NOMO-1 treated with dmso at 0.1 percent for 144 hours (cell line): ENCODE data around the gene AP3D1.
"Not testable (repeated sequence)": the region's sequence is repeated elsewhere in the genome, so short reads cannot be mapped to it uniquely, and the experiment has no call there.

Source experiments
- DNase-seq: peaks from one replicate; lab custom pipeline; 2025; ENCODE audit not compliant: unreplicated experiment; lab: John Stamatoyannopoulos, UW

AP3D1 gene

DNA sequence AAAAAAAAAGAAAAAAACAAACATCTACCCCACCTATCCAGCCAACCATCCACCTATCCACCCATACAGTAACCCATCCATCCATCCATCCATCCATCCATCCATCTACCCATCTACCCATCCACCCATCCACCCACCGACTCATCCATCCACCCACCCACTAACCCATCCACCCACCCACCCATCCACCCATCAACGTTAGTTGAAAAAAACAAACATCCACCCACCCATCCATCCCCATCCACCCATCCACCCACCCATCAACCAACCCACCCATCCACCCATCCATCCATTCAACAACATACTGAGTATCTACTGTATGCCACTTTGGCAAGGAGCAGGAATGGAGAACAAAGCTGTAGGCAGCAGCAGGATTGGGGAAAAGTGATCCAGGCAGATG lies 6.1 kb upstream of the AP3D1 start:
- DNase-seq: no peak

DNA sequence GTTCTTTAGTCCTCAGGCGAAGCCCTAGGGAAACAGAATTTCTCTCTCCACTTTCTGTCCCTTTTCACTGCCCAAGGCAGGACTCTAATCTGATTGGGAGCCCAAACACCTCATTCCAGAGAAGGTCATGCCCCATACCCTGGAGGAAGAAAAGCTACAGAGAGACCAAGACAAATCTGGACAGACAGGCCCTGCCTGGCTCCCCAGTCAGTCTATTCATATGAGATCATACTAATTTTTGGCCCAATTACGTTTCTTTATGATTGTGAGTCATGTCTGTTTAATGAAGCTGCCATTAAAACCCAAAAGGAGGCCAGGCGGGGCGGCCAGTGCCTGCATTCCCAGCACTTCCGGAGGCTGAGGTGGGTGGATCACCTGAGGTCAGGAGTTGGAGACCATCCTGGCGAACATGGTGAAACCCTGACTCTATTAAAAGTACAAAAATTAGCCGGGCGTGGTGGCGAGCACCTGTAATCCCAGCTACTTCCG lies 3.3 kb upstream of the AP3D1 start:
- no peak for DNase-seq

DNA sequence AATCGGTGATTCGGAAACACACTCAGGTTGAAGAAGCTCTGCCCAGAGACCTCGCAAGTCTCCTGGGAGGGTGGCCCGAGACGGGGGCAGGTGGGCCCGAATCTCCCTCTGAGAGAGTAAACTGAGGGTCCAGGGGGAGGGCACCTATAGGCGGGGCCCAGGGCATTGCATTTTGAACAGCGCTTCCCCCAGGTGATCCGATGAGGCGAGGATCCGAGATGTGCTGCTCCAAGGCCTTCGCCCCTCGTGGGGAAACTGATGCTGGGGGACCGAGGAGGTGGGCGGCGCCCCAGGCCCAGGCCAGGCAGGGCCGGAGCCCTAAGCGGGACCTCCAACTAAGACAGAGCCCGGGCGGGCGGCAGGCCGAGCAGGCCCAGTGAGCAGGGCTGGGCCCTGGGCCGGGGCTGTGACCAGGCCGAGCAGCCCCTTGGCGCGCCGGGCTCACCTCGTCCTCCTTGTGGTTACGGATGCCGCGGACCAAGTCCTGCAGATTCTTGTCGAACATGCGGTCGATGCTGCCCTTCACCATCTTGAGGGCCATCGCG lies 500 bp downstream of the AP3D1 start:
- no peak for DNase-seq

DNA sequence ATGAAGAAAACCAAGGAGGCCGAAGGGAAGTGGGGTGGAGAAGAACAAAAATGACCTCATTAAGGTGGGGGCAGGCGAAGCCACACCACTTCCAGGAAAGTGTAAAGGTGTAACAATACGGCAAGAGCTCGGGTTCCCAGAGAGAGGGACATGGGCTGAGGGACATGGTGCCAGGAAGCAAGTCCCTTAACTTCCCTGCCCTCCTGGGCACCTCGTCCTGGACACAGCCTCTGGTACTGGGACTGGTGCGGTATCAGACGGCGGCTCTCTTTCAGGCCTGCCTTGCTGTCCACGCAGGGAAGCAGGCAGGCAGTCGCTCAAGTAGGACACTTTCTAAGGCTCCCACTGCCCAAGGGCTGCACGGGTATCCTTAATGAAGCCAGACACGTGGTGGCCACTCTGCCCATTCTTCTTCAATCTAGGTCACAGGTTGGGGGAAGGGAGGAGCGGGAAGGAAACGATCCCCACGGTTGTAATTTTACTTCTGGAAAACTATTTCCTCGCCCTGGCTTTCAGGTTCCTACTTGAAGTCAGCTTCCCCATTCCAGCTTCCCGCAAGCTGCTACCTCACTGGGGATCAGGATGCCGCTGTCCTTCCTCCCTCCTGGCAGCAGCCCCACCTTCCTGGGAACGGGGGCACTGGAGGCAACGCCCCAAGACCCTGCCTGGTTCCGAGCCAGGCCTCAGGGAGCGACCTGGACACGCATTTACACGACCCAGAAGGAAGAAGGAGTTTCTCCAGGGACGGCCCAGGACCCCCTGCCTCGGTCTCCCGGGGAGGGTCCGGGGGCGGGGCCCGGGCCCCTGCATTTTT lies 1.2 kb downstream of the AP3D1 start:
- no peak for DNase-seq

DNA sequence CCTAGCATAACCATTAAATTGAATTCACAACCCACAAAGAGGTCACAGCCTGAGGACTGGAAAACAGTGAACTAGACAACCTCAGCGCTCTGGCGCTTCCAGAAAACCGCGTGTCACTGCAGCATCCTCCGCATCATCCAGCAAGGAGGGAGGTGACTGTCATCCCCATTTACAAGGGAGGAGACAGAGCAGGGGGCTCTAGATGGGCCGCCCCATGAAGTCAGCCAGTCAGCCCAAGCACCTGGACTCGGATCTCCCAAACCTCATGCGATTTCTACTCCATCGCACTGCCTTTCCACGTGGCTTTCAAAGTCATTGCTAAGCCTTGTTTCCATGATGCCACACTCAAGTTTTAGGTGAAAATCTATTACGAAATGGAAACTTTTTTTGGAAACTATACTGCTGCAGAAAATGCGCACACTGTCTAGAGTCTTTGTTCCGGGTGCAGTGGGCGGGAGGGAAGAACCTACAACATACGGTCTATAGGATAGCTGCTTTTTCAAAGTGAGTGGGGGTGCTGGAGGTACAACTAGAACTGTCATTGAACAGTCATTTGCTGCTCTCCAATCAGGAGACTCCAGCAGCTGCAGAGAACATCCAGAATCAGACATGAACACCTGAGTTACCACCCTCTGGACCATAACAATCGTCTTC lies 2.8 kb downstream of the AP3D1 start:
- no peak for DNase-seq

DNA sequence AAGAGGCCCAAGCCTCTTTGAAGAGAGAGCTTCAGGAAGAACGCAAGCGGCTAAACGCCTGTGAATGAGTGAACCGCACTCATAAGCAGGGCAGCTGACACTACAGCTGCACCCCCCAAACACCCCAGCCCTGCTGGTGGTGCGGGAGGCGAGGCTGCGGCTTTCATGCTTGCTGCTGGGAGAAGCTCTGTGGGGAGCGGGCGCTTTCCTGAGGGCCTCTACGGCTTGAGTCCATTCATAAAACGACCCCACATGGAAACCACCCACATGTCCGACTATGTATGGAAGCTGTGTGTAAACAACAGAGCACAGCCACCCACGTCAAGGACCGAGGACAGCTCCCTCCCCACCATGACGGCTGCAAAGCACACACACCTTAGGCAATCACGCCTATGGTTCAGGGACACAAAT lies 5.5 kb downstream of the AP3D1 start:
- DNase-seq: no peak

DNA sequence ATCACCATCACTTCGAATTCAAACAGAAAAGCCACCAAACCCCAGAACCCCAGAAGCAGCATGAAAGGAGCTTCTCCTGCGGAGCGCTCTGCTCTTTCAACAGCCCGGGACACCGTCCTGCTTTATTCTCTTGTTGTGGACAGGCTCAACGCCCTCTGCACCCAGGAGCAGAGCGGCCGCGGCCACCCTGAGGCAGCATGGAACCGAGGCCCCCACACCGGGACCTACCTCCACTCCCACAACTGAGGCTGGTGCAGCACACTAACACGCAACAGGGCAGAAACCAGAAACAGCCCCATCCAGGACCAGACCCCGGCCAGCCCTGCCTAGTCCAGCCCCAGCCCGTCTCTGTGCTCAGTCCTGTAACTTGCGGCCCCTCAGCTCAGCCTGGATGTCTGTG lies 7.2 kb downstream of the AP3D1 start:
- DNase-seq: no peak

DNA sequence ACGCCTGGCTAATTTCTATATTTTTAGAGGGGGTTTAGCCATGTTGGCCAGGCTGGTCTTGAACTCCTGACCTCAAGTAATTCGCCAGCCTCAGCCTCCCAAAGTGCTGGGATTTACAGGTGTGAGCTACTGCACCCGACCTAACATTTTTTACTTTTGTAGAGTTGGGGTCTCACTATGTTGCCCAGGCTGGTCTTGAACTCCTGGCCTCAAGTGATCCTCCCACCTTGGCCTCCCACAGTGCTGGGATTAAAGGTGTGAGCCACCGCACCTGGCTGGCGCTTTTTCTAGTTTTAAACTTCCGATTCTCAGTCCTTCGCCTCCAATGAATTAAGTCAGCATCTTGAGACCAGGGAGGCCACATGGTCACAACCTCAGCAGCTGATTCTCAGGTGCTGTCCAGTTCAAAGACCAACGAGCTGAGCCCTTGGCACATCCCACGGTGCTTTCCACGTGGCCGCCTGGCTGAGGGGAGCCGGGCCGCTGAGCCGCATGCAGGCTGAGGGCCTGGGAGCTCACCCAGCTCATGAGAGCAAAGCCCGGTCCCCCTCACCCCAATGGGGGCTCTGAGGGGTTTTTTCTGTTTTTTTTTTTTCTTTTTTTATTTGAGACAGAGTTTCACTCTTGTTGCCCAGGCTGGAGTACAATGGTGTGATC lies 9.1 kb downstream of the AP3D1 start:
- DNase-seq: no peak

DNA sequence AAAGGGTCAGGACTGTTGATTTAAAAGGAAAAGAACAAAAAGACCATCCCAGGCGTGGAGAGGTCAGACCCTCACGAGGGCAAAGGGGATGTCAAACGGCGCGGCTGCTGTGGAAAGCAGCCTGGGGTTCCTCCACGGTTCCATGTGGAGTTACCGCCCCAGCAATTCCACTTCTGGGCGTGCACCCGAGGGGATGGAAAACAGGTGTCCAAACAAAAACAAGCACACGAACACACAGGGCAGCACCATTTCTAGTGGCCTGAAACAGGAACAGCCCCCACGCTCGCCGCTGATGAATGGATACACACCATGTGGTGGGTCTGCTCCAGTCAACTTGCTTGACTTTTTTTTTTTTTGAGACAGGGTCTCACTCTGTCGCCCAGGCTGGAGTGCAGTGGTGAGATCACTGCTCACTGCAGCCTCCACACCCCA lies 11.2 kb downstream of the AP3D1 start:
- DNase-seq: no peak

DNA sequence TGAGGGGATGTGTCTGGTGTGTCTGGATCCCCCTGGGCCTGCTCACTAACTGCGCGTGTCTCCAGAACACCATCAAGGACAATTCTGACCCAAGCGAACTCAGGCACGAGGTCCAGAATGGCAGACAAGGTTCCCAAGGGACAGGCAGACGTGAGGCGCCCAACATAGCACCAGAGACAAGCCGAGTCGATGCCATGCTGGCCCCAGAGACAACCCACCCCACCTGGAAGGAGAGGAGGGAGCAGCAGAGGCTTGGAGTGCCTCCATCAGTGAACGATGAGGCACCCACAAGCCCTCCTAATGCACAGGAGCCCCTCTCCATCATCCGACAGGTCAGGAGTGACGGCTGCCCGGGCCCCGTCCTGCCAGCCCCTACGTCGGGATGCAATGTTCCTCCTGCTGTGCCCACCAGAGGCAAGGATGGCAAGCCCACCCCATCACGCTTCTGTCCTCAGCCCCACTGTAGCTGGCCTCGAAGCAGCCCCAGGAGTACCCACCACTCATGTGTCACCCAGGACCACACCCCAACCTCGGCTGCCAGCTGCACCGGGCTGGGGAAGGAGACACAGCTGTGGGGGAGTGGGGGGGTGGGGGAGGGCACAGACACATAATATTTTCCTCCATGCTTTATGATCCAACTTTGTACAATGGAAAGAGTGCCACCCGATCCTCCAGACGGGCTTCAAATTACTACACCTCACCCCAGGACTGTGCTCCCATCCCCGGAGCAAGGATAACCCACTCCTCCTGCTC lies 11.8 kb downstream of the AP3D1 start:
- no peak for DNase-seq

DNA sequence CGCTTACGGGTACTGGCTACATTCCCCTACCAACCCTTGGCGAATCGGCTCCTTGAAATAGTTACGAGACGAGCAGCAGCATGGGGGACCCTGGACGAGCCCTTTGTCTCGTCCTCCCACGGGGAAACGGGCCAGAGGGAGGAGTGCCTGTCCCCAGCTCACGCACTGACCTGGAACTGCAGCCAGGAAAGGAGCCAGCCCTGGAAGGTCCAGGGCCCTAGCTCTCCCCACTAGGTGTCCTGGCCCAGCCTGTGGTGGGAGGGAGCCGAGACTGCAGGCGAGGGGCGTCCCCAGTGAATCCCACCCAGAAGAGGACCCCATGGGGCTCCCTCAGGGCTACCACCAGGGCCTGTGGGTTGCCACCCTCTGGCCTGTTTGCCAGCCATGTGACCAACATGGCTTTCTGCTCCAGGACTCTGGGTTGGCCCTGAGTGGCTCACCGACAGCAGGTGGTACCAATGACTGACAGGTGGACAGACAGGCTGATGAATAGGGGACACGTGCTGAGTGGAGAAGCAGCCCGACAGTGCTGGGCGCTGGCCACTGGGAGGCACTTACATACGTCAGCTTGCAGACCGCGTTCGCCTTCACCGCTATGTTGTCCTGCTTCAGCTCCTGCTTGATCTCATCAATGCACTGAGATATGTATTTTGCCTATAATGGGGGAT lies 13.2 kb downstream of the AP3D1 start:
- no peak for DNase-seq

DNA sequence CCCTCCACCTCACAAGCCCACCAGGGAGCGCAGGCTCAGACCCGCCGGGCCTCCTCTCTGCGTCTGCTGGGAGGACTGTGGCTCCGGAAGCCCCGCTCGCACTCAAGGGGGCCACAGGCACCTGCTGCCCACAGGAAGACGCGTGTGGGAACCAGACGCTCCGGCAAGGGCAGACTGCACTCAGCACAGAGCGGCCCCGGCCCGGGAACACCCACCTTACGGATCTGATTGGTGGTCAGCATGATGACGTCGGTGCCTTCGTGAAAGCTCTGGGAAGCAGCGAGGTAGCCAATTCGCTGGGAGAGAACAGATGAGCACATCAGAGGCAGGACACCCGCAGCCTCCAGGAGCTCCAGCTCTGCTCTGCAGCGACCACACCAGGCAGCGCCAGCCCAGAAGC lies 14.6 kb downstream of the AP3D1 start:
- DNase-seq: no peak

DNA sequence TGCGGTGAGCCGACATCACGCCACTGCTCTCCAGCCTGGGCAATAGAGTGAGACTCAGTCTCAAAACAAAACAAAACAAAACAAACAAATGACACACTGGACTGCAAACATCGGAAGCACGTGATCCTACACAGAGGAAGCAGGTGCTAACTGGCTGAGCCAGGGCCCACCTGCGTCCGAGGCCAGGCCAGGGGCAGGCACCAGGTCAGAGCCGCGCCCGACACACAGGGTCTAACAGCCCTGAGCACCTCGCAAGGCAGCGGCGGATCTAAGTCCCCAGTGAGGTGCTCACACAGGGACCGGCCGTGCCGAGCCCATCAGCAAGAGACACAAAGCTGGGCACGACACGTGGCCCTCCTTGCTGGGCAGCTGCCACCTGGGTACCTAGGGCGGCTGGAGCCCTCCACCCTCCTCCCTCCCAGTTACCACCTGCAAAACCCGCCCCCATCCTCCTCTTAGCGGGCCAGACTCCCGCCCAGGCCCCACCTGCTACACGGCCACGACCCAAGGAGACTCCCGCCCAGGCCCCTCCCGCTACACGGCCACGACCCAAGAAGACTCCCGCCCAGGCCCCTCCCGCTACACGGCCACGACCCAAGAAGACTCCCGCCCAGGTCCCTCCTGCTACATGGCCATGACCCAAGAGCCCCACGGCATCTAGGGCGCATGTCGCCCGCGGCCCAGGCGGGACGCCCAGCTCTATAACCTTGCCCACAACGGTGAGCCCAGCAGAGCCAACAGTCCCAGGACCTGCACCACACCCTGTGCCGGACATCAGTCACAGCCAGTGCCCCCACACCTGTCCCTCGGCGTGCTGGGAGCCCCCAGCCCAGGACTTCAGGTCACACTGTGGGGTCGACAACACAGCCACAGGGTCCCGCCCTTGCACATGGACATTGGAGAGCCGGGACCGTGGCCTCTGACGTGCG lies 15.6 kb downstream of the AP3D1 start:
- no peak for DNase-seq

DNA sequence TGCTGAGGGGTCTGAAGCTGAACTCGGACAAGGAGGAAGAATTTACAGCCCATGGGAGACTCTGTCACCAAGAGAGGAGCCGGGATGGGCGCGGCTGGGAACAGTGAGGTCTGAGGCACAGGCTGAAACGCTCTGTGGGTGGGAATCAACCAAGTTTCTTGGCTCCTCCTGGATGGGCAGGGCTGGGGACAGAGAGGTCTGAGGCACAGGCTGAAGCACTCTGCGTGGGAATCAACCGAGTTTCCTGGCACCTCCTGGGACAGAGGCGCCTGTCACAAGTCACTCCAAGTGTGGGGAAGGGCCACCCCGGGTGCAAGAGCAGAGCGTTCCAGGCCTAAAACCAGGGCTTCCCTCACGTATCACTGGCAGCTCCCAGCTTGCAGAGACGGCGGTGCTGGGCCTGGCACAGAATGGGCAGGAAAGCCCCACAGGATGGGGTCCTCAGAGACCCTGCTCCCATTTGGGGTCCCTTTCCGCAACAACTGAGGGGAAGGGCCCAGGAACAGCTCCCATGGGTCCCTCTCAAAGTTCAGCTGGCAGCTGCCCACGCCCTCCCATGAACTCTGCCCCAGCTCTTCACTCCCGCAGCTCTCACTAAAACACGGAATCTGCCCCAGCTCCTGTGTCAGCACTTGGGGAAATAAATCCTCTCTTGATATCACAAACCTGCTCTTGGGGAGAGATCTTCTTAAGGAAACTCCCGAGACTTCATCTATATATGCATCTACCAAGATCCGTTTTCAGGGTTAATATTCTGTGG lies 18.5 kb downstream of the AP3D1 start:
- no peak for DNase-seq

DNA sequence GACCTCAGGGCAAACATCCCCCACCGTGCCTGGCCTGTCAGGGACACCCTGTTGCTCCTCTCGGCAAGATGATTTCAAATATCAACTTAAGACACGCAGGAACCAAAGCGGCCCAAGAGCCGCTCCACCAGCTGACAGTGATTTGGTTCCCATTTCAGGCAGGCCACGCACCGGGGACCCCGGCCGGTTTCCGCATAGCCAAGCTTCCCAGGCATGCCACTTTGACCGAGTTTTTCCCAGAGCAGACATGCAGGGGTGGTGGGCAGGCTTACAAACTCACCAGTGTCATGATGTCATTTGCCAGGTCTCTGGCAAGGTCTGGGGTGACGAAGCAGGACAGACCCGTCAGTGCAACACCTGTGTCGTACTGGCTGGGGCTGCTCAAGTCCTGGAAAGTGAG lies 19.2 kb downstream of the AP3D1 start:
- DNase-seq: no peak

DNA sequence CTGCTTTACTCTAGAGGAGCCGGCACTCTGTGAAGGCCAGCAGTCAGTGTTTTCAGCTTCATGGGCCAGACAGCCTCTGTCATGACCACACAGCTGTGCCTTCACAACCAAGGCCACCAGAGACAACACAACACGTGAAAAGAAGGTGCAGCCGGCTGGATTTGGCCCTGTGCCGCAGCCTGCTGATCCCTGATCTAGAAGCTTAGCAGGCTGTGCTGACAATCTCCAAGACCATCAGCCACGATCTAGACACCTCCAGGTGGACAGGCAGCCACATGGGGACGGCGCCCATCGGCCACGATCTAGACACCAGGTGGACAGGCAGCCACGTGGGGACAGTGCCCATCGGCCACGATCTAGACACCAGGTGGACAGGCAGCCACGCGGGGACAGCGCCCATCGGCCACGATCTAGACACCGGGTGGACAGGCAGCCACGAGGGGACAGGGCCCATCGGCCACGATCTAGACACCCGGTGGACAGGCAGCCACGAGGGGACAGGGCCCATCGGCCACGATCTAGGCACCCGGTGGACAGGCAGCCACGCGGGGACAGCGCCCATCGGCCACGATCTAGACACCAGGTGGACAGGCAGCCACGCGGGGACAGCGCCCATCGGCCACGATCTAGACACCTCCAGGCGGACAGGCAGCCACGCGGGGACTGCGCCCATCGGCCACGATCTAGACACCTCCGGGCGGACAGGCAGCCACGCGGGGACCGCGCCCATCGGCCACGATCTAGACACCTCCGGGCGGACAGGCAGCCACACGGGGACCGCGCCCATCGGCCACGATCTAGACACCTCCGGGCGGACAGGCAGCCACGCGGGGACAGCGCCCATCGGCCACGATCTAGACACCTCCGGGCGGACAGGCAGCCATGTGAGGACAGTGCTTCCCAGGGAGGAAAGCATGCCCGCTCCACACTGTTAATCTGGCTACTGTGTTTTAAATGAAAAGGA lies 20.1 kb downstream of the AP3D1 start:
- DNase-seq: not testable (repeated sequence)
